GM19397 (cell line): ENCODE results near the gene FMO1.
"Not testable (repeated sequence)": the region's sequence is repeated elsewhere in the genome, so short reads cannot be mapped to it uniquely, and the experiment has no call there.

ENCODE experiments used
- ATAC-seq: cut with Tn5 transposase; IDR thresholded peaks from one replicate; pipeline ENCODE4 v1.9.1; 2021; ENCODE audit warnings: mild to moderate bottlenecking, moderate library complexity; ENCODE audit not compliant: unreplicated experiment

FMO1 gene

GRCh38 chr1:171248302-171248701, at the start of gene FMO1:
FMO1 (plus strand) TSS chr1:171248494; CDS start chr1:171258088, 9,594 bp downstream.
- no peak for ATAC-seq

- ATAC-seq, result no peak
Measured at GRCh38 chr1:171204296-171204695, 44.0 kb upstream of the FMO1 start.

- no peak for ATAC-seq
Measured at GRCh38 chr1:171206204-171206977, 41.9 kb upstream of the FMO1 start.

- no peak for ATAC-seq
Measured at GRCh38 chr1:171206978-171207355, 41.3 kb upstream of the FMO1 start.

- ATAC-seq, result no peak
Measured at GRCh38 chr1:171207377-171207776, 40.9 kb upstream of the FMO1 start.

- ATAC-seq, result no peak
Measured at GRCh38 chr1:171210355-171210754, 37.9 kb upstream of the FMO1 start.

- ATAC-seq, result no peak
Measured at GRCh38 chr1:171212607-171213351, 35.5 kb upstream of the FMO1 start.

GRCh38 chr1:171213559-171214454, 34.5 kb upstream of the FMO1 start:
- ATAC-seq, result no peak

- no peak for ATAC-seq
Measured at GRCh38 chr1:171217658-171218443, 30.4 kb upstream of the FMO1 start.

- no peak for ATAC-seq
Measured at GRCh38 chr1:171218661-171219060, 29.6 kb upstream of the FMO1 start.

GRCh38 chr1:171219346-171220080, 28.8 kb upstream of the FMO1 start:
- ATAC-seq, result no peak

GRCh38 chr1:171220081-171220420, 28.2 kb upstream of the FMO1 start:
- ATAC-seq, result no peak

GRCh38 chr1:171220581-171221054, 27.7 kb upstream of the FMO1 start:
- no peak for ATAC-seq

- ATAC-seq, result no peak
Measured at GRCh38 chr1:171221665-171222591, 26.4 kb upstream of the FMO1 start.

GRCh38 chr1:171222936-171223335, 25.4 kb upstream of the FMO1 start:
- no peak for ATAC-seq

- not testable (repeated sequence) for ATAC-seq
Measured at GRCh38 chr1:171224257-171224656, 24.0 kb upstream of the FMO1 start.

GRCh38 chr1:171226747-171227370, 21.4 kb upstream of the FMO1 start:
- ATAC-seq, result peak; percentile 78

- ATAC-seq, result no peak
Measured at GRCh38 chr1:171231326-171231725, 17.0 kb upstream of the FMO1 start.
